G401.6 (cell line): ENCODE data around the gene CZIB.

ENCODE experiments used
- FAIRE-seq: peaks from 2 replicates; lab custom pipeline; 2012; peaks lifted over from hg19 to GRCh38; lab: Jason Lieb, UNC

Gene CZIB

DNA sequence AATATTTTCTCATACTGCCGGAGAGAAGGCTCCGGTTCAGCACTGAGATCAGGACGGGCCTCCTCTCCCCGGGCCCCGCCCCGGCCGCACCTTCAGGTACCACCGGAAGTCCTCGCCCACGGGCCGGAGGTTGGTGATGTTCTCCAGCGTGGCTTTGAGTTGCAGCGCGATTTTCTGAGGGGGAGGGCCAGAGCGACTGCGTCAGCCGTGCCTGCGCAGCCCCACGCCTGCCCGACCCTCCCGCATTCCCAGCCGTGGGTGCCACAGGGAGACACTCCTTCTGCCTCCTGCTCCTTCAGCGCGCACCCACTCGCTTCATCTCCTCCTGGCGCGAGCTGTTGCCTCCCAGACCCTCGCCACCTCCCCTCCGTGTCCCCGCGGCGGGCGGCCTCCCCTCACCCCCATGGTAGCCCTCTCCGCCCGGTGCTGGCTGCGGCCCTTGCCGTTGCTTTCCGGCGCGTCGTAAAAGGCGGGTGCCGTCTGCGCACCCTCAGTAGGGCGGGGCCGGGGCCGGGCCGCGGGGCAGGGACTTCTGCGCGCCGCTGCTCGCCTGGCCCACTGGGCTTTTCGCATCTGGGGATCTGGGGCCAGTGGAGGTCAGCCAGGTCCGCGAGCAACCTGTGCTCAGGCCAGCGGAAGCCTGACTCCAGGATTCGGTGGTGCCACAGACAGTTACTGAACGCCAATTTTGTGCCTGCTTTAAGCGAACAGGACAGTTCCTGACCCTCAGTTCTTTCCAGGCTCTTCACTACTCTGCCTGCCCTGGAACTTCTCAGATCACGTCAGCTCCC is at the start of gene CZIB:
TSS of gene CZIB (minus strand) at position 464 of the 791 bp plus-strand sequence. CDS start at position 405, 59 bp downstream.
- peak; percentile 82 for FAIRE-seq

DNA sequence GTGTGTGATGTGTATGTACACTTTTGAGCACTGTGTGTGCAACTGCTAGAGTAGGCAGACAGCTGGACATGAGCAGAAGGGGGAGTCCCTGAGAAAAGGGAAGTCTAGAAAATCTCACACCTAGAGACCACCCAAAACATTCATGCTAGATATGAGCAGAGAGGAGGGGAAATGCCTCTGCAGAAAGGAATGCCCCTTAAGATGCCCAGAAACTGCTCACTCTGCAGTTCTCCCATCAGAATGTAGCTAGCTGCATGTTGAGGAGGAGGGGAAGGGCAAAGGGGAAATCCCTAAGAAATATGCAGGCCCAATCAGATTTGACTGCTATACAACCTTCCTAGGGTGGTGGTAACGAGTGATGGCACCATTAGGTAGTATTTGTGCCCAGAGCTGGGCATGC is 49.7 kb upstream of the CZIB start:
- FAIRE-seq, result no peak

DNA sequence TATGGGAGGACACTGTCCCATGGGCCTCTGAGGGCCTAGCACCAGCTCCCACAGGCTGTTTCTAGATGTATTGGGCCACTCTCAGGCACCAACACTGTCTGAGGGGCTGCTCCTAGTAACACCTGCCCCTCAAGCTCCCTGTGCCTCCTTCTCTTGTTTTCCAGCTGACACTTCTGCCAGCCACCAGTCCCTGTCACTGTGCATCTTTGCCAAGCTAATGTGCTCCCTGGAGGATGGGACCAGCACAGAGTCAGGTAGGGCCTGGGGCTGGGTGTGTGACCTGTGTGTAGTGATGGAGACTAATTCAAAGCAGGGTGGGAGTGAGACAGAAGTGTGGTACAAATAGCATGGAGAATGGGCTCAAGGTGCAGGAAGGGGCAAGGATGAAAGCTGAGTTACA is 47.3 kb upstream of the CZIB start:
- FAIRE-seq, result no peak

DNA sequence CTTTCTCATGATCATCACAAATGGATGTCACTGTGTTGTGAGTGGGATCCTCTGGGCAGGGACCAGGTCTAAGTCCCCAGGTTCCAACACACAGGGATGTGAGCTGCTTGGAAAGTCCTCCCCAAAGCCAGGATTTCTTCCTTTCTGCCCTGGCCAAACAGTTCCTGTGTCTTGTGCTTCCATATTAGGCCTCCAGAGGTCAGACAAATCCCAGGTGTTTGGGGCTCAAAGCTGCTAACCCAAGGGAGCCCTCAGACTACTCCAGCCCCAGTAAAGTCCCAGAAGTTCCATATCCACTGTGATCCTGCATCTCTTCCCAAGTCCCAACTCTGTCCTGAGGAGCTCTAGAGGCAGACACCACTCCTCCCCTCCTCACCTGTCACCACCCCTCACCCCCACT is 45.6 kb upstream of the CZIB start:
- FAIRE-seq, result no peak

DNA sequence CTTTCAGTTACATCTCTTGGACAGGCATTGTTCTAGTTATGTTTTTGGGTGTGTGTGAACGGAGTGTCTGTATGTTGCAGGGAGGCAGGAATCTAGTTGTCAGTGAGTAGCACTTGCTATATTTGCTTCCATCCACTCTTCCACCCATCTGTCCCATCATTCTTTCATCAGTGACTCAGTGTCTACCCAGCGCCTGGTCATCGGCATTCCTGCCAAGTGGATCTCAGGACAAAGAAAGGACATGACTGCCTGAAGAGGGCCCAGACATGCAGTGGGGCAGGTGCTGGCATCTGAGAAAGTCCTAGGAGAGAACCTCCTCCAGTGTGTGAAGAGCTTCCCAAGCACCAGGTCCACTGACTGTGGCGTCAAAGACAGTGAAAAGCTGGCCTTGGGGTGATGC is 45.1 kb upstream of the CZIB start:
- no peak for FAIRE-seq

DNA sequence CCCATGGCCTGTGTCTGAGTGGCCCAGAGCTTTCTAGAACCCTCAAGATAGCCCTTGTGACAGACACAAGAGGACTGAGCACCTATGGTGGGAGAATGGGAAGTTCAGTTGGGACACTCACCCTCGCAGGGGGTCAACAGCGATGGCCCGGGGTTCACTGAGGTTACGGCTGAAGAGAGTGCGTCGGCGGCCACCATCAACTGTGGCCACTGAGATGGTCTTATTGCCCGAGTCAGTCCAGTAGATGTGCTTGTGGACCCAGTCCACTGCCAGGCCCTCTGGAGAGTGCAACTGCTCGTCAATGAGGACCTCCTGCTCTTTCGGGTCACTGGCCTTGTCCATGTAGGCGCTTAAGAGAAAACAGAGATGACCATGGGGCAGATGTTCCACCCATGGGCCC is 43.6 kb upstream of the CZIB start:
- FAIRE-seq, result no peak

DNA sequence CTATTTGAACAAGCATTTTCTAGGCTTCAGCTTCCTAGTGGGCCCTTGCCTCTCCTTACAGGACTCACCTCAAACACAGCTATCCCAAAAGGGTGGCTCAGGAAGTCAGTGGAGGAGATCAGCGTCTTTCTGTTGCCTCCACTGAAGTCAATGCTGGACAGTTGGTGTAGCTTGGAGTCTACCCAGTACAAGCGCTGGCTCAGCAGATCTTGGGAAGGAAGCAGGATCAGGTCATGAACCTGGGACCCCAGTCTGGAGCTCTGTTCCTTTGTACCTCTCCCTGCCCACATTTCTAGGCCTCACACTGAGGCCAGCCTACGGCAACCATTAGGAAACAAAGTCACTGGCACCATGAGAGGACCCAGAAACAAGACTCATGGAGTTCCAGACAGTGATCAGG is 41.6 kb upstream of the CZIB start:
- no peak for FAIRE-seq

DNA sequence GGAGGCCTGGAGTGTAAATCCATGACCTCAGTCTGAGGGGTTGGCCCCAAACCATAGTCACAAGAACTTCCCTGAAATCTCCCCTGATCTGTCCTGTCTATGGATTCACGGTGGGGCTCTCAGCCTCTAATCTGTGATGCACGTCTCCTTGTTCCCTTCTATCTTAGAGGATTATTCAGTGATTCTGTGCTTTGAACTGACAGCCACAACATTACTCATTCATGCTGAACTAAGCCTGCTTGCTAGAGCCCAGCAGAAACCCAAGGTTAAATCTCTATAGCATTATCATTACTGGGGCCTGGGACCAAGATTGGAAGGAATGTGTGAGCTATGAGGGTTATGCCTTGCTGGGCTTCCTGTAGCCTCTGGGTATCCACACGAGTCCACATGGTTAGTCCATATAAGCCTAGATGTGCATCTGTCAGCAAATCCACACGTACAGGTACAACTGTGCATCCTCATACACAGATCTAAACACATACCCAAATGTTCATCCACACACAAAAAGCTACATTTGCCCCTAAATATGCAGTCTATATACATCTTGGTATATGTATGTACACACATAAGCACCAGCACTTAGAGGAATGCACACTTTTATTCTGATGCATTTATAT is 40.3 kb upstream of the CZIB start:
- FAIRE-seq, result no peak

DNA sequence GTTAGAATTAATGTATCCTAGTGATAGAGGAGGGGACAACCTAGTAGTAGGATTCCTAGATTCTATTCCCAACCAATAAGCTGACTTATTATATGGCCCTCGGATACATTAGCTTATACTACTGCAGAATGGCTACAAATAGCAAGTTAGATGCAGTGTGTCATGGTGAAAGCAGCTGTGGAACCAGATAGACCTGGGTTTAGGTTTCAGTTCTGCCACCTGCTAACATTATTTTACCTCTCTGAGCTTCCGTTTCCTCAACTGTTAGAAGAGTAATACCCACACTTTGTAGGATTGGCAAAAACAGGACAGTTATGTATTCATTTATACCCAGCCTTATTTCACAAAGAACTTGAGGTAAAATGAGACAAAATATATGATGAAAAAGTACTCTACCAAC is 39.5 kb upstream of the CZIB start:
- no peak for FAIRE-seq

DNA sequence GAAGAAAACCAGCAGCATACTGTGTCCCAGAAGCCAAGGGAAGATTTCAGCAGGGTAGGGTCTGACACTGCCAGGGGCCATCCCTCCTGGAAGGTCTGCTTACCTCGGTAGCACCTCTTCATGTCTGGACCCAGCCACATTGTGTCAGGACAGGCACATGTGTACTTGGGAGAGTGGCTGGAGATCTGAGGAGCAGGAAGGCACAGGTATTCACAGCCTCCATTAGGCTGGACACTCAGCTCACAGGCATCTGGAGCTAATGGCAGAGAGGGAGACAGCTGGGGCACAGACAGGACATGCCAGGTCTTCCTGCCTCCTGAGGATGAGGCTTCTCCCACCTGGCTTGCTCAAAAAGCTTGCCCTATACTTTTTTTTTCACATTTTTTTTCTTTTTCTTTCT is 37.8 kb upstream of the CZIB start:
- FAIRE-seq, result no peak

DNA sequence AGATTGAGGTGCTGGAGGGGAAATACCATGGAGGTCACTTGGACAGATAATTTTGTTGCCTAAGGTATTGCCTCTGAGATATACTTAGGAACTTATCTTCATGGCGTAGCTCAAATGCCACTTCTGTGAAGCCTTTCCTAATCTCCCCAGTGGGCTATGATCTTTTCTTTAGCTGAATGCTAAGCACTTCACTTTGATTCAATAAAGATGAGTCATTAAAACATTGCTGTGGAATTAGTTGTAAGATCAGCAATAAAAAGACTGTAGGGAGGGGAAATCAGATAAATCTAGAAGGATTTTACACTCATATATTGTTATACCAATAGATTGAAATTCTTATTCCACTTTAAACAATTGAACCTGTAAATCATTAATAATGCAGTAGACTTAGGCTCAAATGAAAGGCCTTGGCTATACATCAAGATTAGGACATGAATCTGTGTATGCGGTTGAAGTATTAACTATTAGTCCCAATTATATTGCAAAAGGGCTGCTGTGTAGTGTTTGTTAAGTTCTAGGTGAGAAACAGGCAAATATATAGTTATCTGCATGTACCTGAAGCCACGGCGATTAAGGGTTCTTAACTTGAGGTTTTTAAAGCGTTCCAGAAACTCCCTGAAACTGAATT is 37.1 kb upstream of the CZIB start:
- no peak for FAIRE-seq

DNA sequence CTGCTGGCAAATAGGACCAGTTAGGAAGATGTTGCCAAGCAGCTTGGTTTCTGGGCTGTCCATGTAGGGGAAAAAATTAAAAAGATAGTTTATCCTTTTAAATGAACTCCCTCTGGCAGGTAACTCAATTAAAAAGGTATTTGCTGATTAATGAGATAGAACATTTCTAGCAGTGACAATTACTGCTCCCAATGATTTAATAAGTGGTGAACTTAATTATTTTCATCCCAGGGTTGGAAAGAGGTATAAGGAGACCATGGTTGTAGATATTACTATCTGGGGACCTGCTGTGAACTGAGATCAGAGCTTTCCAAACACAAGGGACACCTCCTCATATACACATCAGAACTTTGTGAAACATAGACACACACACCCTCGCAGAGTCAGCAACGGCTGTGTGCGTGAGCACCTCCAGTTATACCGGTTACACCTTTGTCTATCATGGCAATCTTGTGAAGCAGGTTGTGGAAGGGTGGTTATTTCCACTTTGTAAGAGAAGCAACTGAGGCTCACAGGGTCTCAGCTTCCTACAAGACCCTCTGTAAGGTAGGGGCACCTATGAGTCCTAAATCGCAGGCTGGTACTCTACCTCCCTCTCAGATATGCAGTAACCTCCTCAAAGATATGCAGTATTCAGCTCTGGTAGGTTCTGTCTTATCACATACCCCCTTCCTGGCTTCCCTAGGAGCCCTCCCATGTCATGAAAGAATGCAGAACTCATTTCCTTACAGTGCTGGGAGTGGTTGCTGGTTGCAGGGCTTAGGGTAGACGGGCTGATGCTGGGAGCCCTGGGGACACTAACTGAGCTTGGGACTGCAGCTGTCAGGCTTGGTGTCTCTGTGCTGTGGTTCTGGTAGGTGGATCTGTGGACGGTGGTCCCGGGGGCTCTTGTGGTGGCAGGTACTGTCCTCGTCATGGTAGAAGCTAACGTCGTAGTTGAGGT is 36.3 kb upstream of the CZIB start:
- no peak for FAIRE-seq

DNA sequence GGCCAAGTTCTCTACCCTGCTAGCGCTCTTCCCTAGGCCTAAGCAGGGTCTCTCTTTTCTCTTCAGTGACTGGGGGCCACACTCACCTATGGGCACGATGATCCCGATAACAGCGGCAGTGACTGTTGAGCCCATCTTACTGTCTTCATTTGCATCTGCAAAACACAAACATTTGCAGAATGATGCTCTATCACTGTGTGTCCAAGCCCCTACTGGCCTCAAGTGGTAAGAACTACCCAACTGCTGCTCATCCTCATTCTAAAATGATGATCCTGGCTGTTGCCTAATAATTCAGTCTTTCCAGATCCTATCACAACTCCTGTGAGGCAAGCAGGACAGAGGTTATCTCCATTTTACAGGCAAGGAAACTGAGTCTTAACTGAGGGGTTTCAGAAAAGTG is 34.6 kb upstream of the CZIB start:
- no peak for FAIRE-seq

DNA sequence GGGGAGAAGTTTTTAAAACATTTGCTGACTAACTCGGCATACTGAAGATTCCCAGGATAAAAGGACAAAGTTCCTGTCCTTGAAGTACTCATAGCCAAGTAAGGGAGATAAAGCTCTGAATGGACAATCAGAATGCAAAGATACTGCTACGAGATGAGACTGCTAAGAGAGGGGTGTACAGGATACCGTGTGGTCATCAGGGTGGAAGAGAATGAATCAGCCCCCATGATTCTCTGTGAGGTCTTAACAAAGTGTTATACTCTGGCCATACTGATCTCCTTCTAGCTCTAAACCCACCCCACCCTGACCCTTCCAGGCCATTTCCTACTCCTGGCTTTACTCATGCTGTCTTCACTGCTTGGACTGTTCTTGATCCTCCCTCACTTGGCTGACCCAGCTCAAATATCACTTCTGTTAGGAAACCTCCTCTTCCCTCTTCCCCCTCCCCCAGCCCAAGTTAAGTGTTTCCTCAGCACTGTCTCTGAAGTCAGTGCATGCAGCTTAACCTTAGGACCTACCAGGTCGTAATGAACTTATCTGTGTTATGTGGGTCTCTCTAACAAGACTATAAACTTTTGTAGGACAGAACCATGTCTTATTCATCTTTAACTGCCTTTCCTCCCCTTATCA is 33.7 kb upstream of the CZIB start:
- FAIRE-seq, result no peak

DNA sequence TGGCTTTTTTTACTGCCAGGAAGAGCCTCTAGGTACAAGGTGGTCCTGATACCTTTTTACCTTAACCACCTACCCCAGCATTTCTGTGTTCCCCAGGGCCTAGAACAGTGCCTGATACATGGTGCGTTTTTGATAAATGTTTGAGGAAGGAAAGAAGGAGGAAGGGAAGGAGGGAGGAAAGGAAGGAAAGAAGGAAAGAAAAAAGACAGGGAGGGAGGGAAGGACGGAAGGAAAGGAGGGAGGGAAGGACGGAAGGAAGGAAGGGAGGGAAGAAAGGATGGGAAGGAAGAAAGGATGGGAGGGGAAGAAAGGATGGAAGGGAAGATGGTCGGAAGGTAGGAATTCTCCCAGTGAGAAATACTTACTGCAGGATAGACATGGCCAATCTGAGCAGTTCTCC is 29.9 kb upstream of the CZIB start:
- FAIRE-seq, result no peak

DNA sequence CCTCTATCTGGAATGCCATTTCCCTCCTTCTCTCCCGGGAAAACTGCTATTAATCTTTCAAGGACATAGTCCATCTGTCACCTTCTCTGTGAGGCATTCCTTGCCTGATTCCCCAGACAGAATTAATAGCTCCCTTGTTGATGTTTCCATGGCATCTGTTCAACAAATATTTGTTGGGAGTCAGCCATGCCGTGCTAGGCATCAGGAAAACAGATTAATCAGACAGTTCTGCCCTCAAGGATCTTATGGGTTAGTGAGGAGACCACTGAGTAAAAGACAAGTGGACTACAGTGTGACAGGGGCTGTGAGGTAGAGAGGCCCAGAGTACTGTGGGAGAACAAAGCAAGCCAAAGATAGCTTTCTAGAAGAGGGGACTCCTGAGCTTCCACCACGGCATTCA is 29.3 kb upstream of the CZIB start:
- no peak for FAIRE-seq

DNA sequence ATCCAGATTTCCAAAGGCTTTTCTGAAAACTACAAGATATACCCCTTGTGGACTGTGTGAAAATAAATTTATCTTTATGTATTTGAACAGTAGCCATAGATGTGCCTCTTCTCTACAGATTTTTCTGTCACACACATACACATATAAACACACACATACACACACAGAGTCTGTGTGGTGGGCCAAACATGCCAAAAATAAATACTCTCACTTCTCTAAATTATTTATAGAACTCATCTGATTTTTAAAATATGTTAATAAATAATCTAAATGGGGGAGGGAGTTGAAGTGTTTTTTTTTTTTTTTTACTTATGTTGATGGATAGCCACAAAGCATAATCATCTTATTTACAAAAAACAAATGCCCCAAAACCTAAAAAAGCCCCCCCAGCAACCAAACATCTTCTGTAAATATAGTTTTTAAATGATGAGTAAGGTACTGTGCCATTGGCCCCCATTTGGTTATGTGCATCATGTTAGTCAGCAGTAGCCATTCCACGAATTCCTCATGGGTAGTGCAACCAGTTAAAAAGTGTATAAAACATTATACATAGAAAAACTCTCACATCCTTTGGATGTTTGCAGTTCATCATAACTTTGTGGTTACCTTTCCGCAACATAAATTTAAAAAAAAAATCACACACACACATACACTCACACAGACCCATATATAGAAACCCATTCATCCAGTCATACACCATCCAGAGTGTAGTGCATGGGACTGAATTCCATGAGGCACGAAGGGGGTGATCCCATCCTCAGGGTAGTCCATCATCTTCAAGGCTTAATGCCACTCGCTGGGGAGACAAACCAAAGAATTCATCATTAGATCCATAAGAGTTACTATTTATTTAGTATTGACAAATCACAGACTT is 26.1 kb upstream of the CZIB start:
- FAIRE-seq, result no peak

DNA sequence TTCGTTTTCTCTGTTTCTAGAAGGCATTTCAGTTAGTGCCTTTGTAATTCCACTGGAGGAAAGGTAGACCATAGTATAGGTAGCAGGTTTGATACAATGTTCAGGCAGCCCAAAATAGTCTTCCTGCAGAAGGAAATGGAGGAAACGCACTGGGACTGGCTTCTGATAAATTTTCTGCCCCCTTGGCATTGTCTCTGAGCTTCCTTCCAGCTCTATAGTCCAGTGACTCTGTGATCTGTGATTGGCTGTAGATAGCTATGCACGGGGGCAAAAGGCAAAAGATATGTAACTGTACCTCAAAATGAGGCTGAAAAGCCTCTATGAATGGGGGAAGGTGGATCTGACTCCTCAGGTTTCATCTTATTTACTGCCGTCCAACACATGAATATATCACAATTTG is 23.7 kb upstream of the CZIB start:
- FAIRE-seq, result no peak

DNA sequence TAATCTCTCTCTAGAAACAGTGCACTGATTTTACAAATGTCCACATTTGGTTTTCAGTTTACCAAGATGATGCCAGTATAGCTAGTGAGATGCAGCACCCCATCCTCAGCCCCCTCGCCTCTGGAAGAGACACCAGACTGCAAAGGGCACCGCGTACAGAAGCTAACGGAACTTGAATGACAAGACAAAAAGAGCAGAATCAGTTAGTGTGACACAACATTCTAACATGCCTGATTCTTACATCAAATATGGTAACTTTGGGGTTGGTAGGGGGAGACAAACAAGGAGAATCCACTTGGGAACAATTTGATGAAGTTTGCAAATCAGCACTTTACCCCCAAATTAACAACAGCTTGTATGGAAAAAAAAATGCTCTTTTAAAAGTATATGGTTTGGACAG is 21.9 kb upstream of the CZIB start:
- no peak for FAIRE-seq

DNA sequence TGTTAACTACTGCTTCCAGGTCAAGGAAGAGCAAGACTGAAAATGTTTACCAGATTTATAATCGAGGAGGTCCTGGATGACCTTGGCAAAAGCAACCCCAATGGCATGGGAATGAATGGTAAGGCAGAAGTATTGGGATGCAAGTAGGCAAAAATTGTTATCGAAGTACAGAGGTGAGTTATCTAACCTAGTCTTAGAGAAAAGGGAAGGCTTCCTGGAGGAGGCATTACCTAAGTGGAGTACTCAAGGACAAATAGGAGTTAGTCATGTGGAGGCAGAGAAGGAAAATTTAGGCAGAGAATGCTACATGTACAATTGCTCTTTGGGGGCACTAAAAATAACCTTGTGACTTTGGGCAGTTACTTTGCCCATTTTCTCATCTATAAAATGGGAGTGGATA is 21.4 kb upstream of the CZIB start:
- no peak for FAIRE-seq
